SJCRH30 (cell line): Measurements from ENCODE around the gene SYNDIG1. TPM values are rescaled to one million over a fixed set of nuclear protein-coding genes. Genes with fewer than 3 reads are reported as not detected.

Source experiments
- DNase-seq, 2 experiments: peaks; one replicate each; pipeline ENCODE4 v3.0.0-alpha.2; 2015 to 2020
- H3K27ac ChIP-seq: fragments of 250-450 bp; sonication (Bioruptor Pico); 2 replicates; pipeline ENCODE4 v1.5.1; 2020; ENCODE audit warnings: mild to moderate bottlenecking, moderate library complexity
- H3K27me3 ChIP-seq: fragments of 250-450 bp; sonication (Bioruptor Pico); 2 replicates; pipeline ENCODE4 v1.5.1; 2020; ENCODE audit warnings: mild to moderate bottlenecking, moderate library complexity
- H3K36me3 ChIP-seq: fragments of 250-450 bp; sonication (Bioruptor Pico); 2 replicates; pipeline ENCODE4 v1.5.1; 2020; ENCODE audit warnings: mild to moderate bottlenecking, moderate library complexity
- H3K4me1 ChIP-seq: fragments of 250-450 bp; sonication (Bioruptor Pico); 2 replicates; pipeline ENCODE4 v1.5.1; 2020; ENCODE audit warnings: mild to moderate bottlenecking, moderate library complexity
- H3K4me3 ChIP-seq: fragments of 250-450 bp; sonication (Bioruptor Pico); 2 replicates; pipeline ENCODE4 v1.5.1; 2020; ENCODE audit warnings: mild to moderate bottlenecking, moderate library complexity
- H3K9me3 ChIP-seq: fragments of 250-450 bp; sonication (Bioruptor Pico); replicated peaks from 2 replicates; pipeline ENCODE4 v1.5.1; 2020; ENCODE audit warnings: mild to moderate bottlenecking, moderate library complexity
- total RNA-seq: library from RNA; depleted of rRNA; stranded (reverse); fragments of >200 nt; shearing (Covaris generic); gene quantifications from 2 replicates; pipeline ENCODE4 v1.2.3, GENCODE V29; 2014

SYNDIG1 gene
- total RNA-seq, 1 experiment from 2014 or later, result not detected

GRCh38 chr20:24638591-24639548, 169.4 kb downstream of the SYNDIG1 start:
- no peak overlapping the region for H3K27ac ChIP-seq
- peaks cover 19% of the 10 kb centered on the region for H3K4me1 ChIP-seq
- H3K9me3 ChIP-seq, result peaks cover 5% of the 10 kb centered on the region; the same call in 1 of the 2 replicates
- DNase-seq, result no peak
- H3K27me3 ChIP-seq, result no peaks in the 10 kb centered on the region
- no peak overlapping the region for H3K4me3 ChIP-seq
- H3K36me3 ChIP-seq, result no peaks in the 10 kb centered on the region

GRCh38 chr20:24640276-24640675, 170.8 kb downstream of the SYNDIG1 start:
- Histone ChIP-seq H3K4me3 (no peak overlapping the region), H3K36me3 (no peaks in the 10 kb centered on the region), H3K27ac (no peak overlapping the region), H3K9me3 (peaks cover 7% of the 10 kb centered on the region; the same call in 1 of the 2 replicates), H3K4me1 (peaks cover 5% of the 10 kb centered on the region), H3K27me3 (no peaks in the 10 kb centered on the region)
- no peak for DNase-seq

GRCh38 chr20:24640686-24641085, 171.3 kb downstream of the SYNDIG1 start:
- H3K9me3 ChIP-seq, result peaks cover 7% of the 10 kb centered on the region; the same call in 1 of the 2 replicates
- H3K4me1 ChIP-seq, result peaks cover under 1% of the 10 kb centered on the region; the same call in 1 of the 2 replicates
- no peak overlapping the region for H3K4me3 ChIP-seq
- no peaks in the 10 kb centered on the region for H3K36me3 ChIP-seq
- no peaks in the 10 kb centered on the region for H3K27me3 ChIP-seq
- DNase-seq, result no peak
- H3K27ac ChIP-seq, result no peak overlapping the region

- Histone ChIP-seq H3K4me1 (no peaks in the 10 kb centered on the region; the same call in none of the 2 replicates), H3K27ac (no peak overlapping the region), H3K36me3 (no peaks in the 10 kb centered on the region), H3K27me3 (no peaks in the 10 kb centered on the region), H3K9me3 (peaks cover 7% of the 10 kb centered on the region; the same call in 1 of the 2 replicates), H3K4me3 (no peak overlapping the region)
- no peak for DNase-seq
These were observed 174.6 kb downstream of the SYNDIG1 start for GRCh38 chr20:24643731-24644626.

- H3K4me1 ChIP-seq, result peaks cover 10% of the 10 kb centered on the region
- peaks cover 7% of the 10 kb centered on the region; the same call in 1 of the 2 replicates for H3K9me3 ChIP-seq
- no peaks in the 10 kb centered on the region for H3K27me3 ChIP-seq
- H3K36me3 ChIP-seq, result no peaks in the 10 kb centered on the region
- H3K27ac ChIP-seq, result no peak overlapping the region
- no peak overlapping the region for H3K4me3 ChIP-seq
- DNase-seq, result no peak
These were observed 176.9 kb downstream of the SYNDIG1 start for GRCh38 chr20:24646321-24646720.

GRCh38 chr20:24647713-24648112, 178.3 kb downstream of the SYNDIG1 start:
- H3K36me3 ChIP-seq, result no peaks in the 10 kb centered on the region
- peaks cover 7% of the 10 kb centered on the region; the same call in 1 of the 2 replicates for H3K9me3 ChIP-seq
- no peak overlapping the region for H3K27ac ChIP-seq
- H3K27me3 ChIP-seq, result no peaks in the 10 kb centered on the region
- H3K4me1 ChIP-seq, result peaks cover 23% of the 10 kb centered on the region
- H3K4me3 ChIP-seq, result no peak overlapping the region
- no peak for DNase-seq

GRCh38 chr20:24648481-24648880, 179.1 kb downstream of the SYNDIG1 start:
- Histone ChIP-seq H3K4me3 (no peak overlapping the region), H3K4me1 (peaks cover 31% of the 10 kb centered on the region), H3K27me3 (no peaks in the 10 kb centered on the region), H3K36me3 (no peaks in the 10 kb centered on the region), H3K9me3 (peaks cover 6% of the 10 kb centered on the region; the same call in 1 of the 2 replicates), H3K27ac (no peak overlapping the region)
- DNase-seq, result no peak

GRCh38 chr20:24648919-24649318, 179.5 kb downstream of the SYNDIG1 start:
- DNase-seq, result no peak
- Histone ChIP-seq H3K4me1 (peaks cover 33% of the 10 kb centered on the region), H3K27me3 (no peaks in the 10 kb centered on the region), H3K36me3 (no peaks in the 10 kb centered on the region), H3K27ac (no peak overlapping the region), H3K9me3 (peaks cover 1% of the 10 kb centered on the region; the same call in 1 of the 2 replicates), H3K4me3 (no peak overlapping the region)

- no peak overlapping the region for H3K27ac ChIP-seq
- no peak for DNase-seq
- no peaks in the 10 kb centered on the region for H3K9me3 ChIP-seq
These were observed 180.5 kb downstream of the SYNDIG1 start for GRCh38 chr20:24649787-24650490.

GRCh38 chr20:24651171-24651975, 181.9 kb downstream of the SYNDIG1 start:
- Histone ChIP-seq H3K27me3 (no peaks in the 10 kb centered on the region), H3K36me3 (no peaks in the 10 kb centered on the region), H3K4me1 (peaks cover 33% of the 10 kb centered on the region), H3K9me3 (no peaks in the 10 kb centered on the region), H3K27ac (peak overlapping the region; percentile 66), H3K4me3 (no peak overlapping the region)
- DNase-seq, result peak; percentile 29 to 60

More at GRCh38 chr20:24649787-24650490, 180.5 kb downstream of the SYNDIG1 start:
- no peaks in the 10 kb centered on the region for H3K36me3 ChIP-seq
- H3K4me1 ChIP-seq, result peaks cover 33% of the 10 kb centered on the region
- no peak overlapping the region for H3K4me3 ChIP-seq
- H3K27me3 ChIP-seq, result no peaks in the 10 kb centered on the region

- H3K4me1 ChIP-seq, result peaks cover 33% of the 10 kb centered on the region
- H3K9me3 ChIP-seq, result no peaks in the 10 kb centered on the region
- H3K27me3 ChIP-seq, result no peaks in the 10 kb centered on the region
- H3K36me3 ChIP-seq, result no peaks in the 10 kb centered on the region
- no peak for DNase-seq
- peak overlapping the region; percentile 66 for H3K27ac ChIP-seq
- H3K4me3 ChIP-seq, result no peak overlapping the region
These were observed 182.5 kb downstream of the SYNDIG1 start for GRCh38 chr20:24651976-24652345.

- H3K27me3 ChIP-seq, result no peaks in the 10 kb centered on the region
- no peaks in the 10 kb centered on the region for H3K9me3 ChIP-seq
- no peaks in the 10 kb centered on the region for H3K36me3 ChIP-seq
- H3K4me3 ChIP-seq, result no peak overlapping the region
- DNase-seq, result no peak
- no peak overlapping the region for H3K27ac ChIP-seq
- peaks cover 42% of the 10 kb centered on the region for H3K4me1 ChIP-seq
These were observed 183.9 kb downstream of the SYNDIG1 start for GRCh38 chr20:24653306-24653705.

GRCh38 chr20:24654425-24654824, 185.0 kb downstream of the SYNDIG1 start:
- Histone ChIP-seq H3K27ac (no peak overlapping the region), H3K36me3 (no peaks in the 10 kb centered on the region), H3K4me3 (no peak overlapping the region), H3K27me3 (no peaks in the 10 kb centered on the region), H3K4me1 (peaks cover 42% of the 10 kb centered on the region), H3K9me3 (no peaks in the 10 kb centered on the region)
- no peak for DNase-seq
